HCT116 (cell line): ENCODE data around the gene PER2.

Source experiments
- CEBPB ChIP-seq: IDR thresholded peaks from 2 replicates; pipeline ENCODE4 v1.6.1; 2012; ENCODE audit warnings: low read depth
- ELF1 ChIP-seq: IDR thresholded peaks from 2 replicates; pipeline ENCODE4 v1.6.1; 2012; ENCODE audit warnings: low read depth, borderline replicate concordance
- FOSL1 ChIP-seq: IDR thresholded peaks from 2 replicates; pipeline ENCODE4 v1.6.1; 2012; ENCODE audit warnings: low read depth
- JUND ChIP-seq: IDR thresholded peaks from 2 replicates; pipeline ENCODE4 v1.6.1; 2012
- POLR2A ChIP-seq: IDR thresholded peaks from 2 replicates; pipeline ENCODE4 v1.7.0; 2011; ENCODE audit warnings: borderline replicate concordance; ENCODE audit not compliant: insufficient read depth, insufficient read length; ENCODE audit errors: extremely low read depth
- POLR2AphosphoS5 ChIP-seq: IDR thresholded peaks from 2 replicates; pipeline ENCODE4 v1.6.1; 2011; ENCODE audit warnings: mild to moderate bottlenecking, low read depth, low read length, moderate library complexity
- RAD21 ChIP-seq: IDR thresholded peaks from 2 replicates; pipeline ENCODE4 v1.6.1; 2012; ENCODE audit warnings: low read depth, mild to moderate bottlenecking
- SIN3A ChIP-seq: IDR thresholded peaks from 2 replicates; pipeline ENCODE4 v1.6.1; 2012; ENCODE audit warnings: low read depth
- SRF ChIP-seq: IDR thresholded peaks from 2 replicates; pipeline ENCODE4 v1.6.1; 2012; ENCODE audit warnings: low read depth
- YY1 ChIP-seq: IDR thresholded peaks from 2 replicates; pipeline ENCODE4 v1.6.1; 2011; ENCODE audit warnings: low read length, low read depth, moderate library complexity, mild to moderate bottlenecking; ENCODE audit not compliant: insufficient replicate concordance; ENCODE audit errors: extremely low read depth
- TF ChIP-seq, protein P1 (sequence below): IDR thresholded peaks from 2 replicates; pipeline ENCODE4 v1.6.1; 2012
- TF ChIP-seq, protein P2 (sequence below), 3 experiments: fragments of 200-600 bp in 1 of 3; sonication (generic) in 1 of 3; IDR thresholded peaks in 2 of 3; conservative IDR thresholded peaks in 1 of 3; 2 replicates each; pipeline ENCODE4 v1.5.1; 2012 to 2017; ENCODE audit warnings: low read depth in 2 of 3, low read length in 2 of 3, antibody characterized with exemption in 1 of 3, borderline replicate concordance in 1 of 3, control low read depth in 1 of 3, mild to moderate bottlenecking in 1 of 3, mixed read lengths in 1 of 3, mixed run types in 1 of 3, moderate library complexity in 1 of 3; ENCODE audit not compliant: insufficient read depth in 1 of 3
- TF ChIP-seq, protein P3 (sequence below): IDR thresholded peaks from 2 replicates; pipeline ENCODE4 v1.6.1; 2012
- TF ChIP-seq, protein P4 (sequence below): IDR thresholded peaks from 2 replicates; pipeline ENCODE4 v1.6.1; 2011; ENCODE audit warnings: mild to moderate bottlenecking, low read length, moderate library complexity; ENCODE audit not compliant: insufficient replicate concordance; ENCODE audit errors: extremely low read depth

DNA sequence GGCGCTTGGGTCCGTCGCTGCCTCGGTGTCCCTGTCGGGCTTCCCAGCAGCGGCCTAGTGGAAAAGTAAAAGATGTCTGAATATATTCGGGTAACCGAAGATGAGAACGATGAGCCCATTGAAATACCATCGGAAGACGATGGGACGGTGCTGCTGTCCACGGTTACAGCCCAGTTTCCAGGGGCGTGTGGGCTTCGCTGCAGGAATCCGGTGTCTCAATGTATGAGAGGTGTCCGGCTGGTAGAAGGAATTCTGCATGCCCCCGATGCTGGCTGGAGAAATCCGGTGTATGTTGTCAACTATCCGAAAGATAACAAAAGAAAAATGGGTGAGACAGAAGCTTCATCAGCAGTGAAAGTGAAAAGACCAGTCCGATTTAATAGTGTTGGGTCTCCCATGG, 56.6 kb downstream of the PER2 start:
- no peak for TF ChIP-seq ELF1
- no peak for TF ChIP-seq CEBPB
- no peak for TF ChIP-seq RAD21
- TF ChIP-seq SIN3A = no peak
- TF ChIP-seq, protein P1, sequence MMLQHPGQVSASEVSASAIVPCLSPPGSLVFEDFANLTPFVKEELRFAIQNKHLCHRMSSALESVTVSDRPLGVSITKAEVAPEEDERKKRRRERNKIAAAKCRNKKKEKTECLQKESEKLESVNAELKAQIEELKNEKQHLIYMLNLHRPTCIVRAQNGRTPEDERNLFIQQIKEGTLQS = no peak
- TF ChIP-seq, protein P2, sequence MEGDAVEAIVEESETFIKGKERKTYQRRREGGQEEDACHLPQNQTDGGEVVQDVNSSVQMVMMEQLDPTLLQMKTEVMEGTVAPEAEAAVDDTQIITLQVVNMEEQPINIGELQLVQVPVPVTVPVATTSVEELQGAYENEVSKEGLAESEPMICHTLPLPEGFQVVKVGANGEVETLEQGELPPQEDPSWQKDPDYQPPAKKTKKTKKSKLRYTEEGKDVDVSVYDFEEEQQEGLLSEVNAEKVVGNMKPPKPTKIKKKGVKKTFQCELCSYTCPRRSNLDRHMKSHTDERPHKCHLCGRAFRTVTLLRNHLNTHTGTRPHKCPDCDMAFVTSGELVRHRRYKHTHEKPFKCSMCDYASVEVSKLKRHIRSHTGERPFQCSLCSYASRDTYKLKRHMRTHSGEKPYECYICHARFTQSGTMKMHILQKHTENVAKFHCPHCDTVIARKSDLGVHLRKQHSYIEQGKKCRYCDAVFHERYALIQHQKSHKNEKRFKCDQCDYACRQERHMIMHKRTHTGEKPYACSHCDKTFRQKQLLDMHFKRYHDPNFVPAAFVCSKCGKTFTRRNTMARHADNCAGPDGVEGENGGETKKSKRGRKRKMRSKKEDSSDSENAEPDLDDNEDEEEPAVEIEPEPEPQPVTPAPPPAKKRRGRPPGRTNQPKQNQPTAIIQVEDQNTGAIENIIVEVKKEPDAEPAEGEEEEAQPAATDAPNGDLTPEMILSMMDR (IDR thresholded peaks at IDR 0.05 in 2 of 3, conservative IDR thresholded peaks at IDR 0.05 in 1 of 3; ENCODE audit: borderline replicate concordance in 1 of 3, insufficient read depth in 1 of 3, low read depth in 2 of 3, low read length in 2 of 3) = no peak
- TF ChIP-seq POLR2A = no peak
- TF ChIP-seq YY1 = no peak
- no peak for TF ChIP-seq JUND
- TF ChIP-seq, protein P3, sequence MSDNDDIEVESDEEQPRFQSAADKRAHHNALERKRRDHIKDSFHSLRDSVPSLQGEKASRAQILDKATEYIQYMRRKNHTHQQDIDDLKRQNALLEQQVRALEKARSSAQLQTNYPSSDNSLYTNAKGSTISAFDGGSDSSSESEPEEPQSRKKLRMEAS = no peak
- TF ChIP-seq POLR2AphosphoS5 = no peak
- no peak for TF ChIP-seq FOSL1
- TF ChIP-seq, protein P4, sequence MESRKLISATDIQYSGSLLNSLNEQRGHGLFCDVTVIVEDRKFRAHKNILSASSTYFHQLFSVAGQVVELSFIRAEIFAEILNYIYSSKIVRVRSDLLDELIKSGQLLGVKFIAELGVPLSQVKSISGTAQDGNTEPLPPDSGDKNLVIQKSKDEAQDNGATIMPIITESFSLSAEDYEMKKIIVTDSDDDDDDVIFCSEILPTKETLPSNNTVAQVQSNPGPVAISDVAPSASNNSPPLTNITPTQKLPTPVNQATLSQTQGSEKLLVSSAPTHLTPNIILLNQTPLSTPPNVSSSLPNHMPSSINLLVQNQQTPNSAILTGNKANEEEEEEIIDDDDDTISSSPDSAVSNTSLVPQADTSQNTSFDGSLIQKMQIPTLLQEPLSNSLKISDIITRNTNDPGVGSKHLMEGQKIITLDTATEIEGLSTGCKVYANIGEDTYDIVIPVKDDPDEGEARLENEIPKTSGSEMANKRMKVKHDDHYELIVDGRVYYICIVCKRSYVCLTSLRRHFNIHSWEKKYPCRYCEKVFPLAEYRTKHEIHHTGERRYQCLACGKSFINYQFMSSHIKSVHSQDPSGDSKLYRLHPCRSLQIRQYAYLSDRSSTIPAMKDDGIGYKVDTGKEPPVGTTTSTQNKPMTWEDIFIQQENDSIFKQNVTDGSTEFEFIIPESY = no peak
- no peak for TF ChIP-seq SRF
